Tibial artery (tissue), 4 donors: ENCODE results near the gene KCND2.

Experiments
- DNase-seq, 2 donors: peaks; one replicate each; pipeline ENCODE4 v3.0.0-alpha.2; 2019
- H3K27ac ChIP-seq, 2 donors: fragments of 200-600 bp; sonication (generic) in 1 of 2; 1 replicate in 1 of 2; 2 replicates in 1 of 2; pipeline ENCODE4 v1.5.1; 2018 to 2019; ENCODE audit warnings: mild to moderate bottlenecking in 1 of 2
- H3K27me3 ChIP-seq, 2 donors: fragments of 200-600 bp; sonication (generic) in 1 of 2; one replicate each; pipeline versions ENCODE4 v1.5.1 to v1.6.0; 2016 to 2019
- H3K36me3 ChIP-seq, 3 donors: fragments of 200-600 bp; sonication (generic) in 2 of 3; one replicate each; pipeline ENCODE4 v1.5.1; 2016 to 2019; ENCODE audit warnings: mild to moderate bottlenecking in 2 of 3
- H3K4me1 ChIP-seq, 4 donors: fragments of 200-600 bp; sonication (generic) in 2 of 4; 1 replicate in 3 of 4; 2 replicates in 1 of 4; pipeline ENCODE4 v1.5.1; 2016 to 2019
- H3K4me3 ChIP-seq, 2 donors: fragments of 200-600 bp; sonication (generic) in 1 of 2; 1 replicate in 1 of 2; 2 replicates in 1 of 2; pipeline ENCODE4 v1.5.1; 2018 to 2019; ENCODE audit warnings: mild to moderate bottlenecking in 2 of 2
- H3K9me3 ChIP-seq, 3 donors: fragments of 200-600 bp; sonication (generic) in 1 of 3; one replicate each; pipeline ENCODE4 v1.5.1; 2016 to 2019
- intact Hi-C: fragments of 100-400 bp; cut with DNase I; formaldehyde crosslinking; loops from one replicate; pipeline ENCODE4 v1.15.0; 2023; ENCODE audit warnings: low total_unique reads
- TF ChIP-seq, protein P1 (sequence below), 2 experiments: fragments of 200-600 bp in 1 of 2; fragments of 450-650 bp in 1 of 2; IDR thresholded peaks; one replicate each; pipeline ENCODE4 v1.5.1; 2017 to 2019; ENCODE audit warnings: antibody characterized with exemption in 2 of 2, mild to moderate bottlenecking in 1 of 2, moderate library complexity in 1 of 2

KCND2 gene

DNA sequence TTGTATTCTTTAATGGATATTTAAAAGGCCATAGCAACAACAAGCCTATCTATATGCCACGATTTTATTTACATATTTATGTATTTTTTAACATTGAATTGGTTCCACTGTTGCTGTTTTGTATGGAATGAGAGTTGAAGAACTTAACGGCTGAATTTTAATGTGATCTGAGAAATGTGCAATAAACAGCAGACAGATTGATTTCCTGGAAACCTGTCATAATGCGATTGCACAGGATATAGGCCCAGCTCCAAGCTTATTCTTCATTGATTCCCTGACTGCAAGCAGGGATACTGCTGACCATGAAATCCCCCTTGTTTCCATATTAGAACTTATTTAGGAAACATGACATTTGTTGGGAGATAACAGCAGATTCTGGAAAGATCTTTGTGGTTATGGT lies 195.6 kb downstream of the KCND2 start:
- Histone ChIP-seq H3K27me3 (no peaks in the 10 kb centered on the region), H3K4me1 (no peaks in the 10 kb centered on the region), H3K4me3 (no peak overlapping the region), H3K36me3 (no peaks in the 10 kb centered on the region), H3K27ac (no peak overlapping the region), H3K9me3 (no peaks in the 10 kb centered on the region)
- intact Hi-C loops = no loop called here
- DNase-seq = no peak
- TF ChIP-seq, protein P1, sequence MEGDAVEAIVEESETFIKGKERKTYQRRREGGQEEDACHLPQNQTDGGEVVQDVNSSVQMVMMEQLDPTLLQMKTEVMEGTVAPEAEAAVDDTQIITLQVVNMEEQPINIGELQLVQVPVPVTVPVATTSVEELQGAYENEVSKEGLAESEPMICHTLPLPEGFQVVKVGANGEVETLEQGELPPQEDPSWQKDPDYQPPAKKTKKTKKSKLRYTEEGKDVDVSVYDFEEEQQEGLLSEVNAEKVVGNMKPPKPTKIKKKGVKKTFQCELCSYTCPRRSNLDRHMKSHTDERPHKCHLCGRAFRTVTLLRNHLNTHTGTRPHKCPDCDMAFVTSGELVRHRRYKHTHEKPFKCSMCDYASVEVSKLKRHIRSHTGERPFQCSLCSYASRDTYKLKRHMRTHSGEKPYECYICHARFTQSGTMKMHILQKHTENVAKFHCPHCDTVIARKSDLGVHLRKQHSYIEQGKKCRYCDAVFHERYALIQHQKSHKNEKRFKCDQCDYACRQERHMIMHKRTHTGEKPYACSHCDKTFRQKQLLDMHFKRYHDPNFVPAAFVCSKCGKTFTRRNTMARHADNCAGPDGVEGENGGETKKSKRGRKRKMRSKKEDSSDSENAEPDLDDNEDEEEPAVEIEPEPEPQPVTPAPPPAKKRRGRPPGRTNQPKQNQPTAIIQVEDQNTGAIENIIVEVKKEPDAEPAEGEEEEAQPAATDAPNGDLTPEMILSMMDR (IDR thresholded peaks at IDR 0.05) = no peak

DNA sequence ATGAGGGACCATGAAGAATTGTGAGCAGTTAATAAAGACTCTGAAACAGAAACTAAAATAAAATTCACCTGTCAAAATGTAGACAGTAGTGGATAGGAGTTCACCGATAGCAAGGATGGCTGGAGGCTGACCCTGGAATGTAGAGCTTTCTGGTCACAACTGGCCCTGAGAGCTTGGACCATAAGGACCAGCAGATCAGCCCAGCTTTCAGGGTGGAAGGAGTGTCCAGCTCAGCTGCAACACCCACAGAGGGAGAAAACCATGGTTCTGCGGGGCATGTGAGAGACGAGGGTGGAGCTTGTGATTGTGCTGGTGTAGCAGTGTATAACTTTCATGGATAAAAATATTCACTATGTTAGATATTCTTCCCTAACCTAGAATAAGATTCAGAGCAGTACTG lies 199.9 kb downstream of the KCND2 start:
- no peak for DNase-seq
- H3K36me3 ChIP-seq = no peaks in the 10 kb centered on the region
- H3K4me3 ChIP-seq = no peak overlapping the region
- no peaks in the 10 kb centered on the region for H3K9me3 ChIP-seq
- H3K27ac ChIP-seq = no peak overlapping the region
- TF ChIP-seq, protein P1 (IDR thresholded peaks at IDR 0.05) = no peak
- intact Hi-C loops = no loop called here
- no peaks in the 10 kb centered on the region for H3K4me1 ChIP-seq
- H3K27me3 ChIP-seq = no peaks in the 10 kb centered on the region

DNA sequence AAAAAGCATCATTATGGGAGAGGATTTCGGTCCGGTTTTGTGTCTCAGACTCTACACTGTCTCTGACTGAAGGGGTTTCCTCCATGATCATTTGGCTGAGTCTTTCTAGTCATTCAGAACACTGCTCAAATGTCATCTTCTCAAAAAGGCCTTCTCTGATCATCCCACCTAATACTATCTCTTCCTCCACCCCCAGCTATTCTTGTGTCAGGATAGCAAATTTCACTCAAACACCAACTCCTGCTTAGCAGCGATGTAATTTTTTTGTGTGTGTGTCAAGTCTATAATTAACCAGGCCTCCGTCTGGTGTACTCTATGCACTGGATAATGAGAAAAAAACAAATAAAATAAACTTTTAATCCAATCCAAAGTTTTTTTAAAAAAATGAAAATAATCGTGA lies 200.4 kb downstream of the KCND2 start:
- DNase-seq = no peak
- Histone ChIP-seq H3K27ac (no peak overlapping the region), H3K9me3 (no peaks in the 10 kb centered on the region), H3K4me3 (no peak overlapping the region), H3K4me1 (no peaks in the 10 kb centered on the region), H3K27me3 (no peaks in the 10 kb centered on the region), H3K36me3 (no peaks in the 10 kb centered on the region)
- intact Hi-C loops = no loop called here
- TF ChIP-seq, protein P1 (IDR thresholded peaks at IDR 0.05) = no peak

DNA sequence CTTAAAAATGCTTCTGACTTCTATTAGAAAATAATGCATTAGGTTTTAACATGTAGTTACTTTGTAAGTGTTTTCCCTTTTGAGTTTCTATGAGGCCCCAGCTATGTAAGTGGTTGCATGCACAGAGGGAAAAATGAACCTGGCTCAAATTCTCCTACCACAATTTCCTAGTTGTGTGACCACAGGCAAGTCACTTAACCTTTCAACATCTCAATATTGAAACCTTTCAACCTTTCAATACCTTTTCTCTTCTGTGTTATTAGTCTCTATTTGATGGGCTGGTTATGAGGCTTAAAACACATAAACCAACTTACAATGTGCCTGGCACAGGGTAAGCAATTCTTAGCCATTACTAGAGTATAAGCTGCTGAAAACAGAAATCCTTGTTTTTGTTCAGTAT lies 203.0 kb downstream of the KCND2 start:
- no peaks in the 10 kb centered on the region for H3K36me3 ChIP-seq
- H3K9me3 ChIP-seq = no peaks in the 10 kb centered on the region
- H3K4me3 ChIP-seq = no peak overlapping the region
- H3K4me1 ChIP-seq = no peaks in the 10 kb centered on the region
- TF ChIP-seq, protein P1 (IDR thresholded peaks at IDR 0.05) = no peak
- H3K27ac ChIP-seq = no peak overlapping the region
- no peaks in the 10 kb centered on the region for H3K27me3 ChIP-seq
- intact Hi-C loops = no loop called here
- DNase-seq = no peak

DNA sequence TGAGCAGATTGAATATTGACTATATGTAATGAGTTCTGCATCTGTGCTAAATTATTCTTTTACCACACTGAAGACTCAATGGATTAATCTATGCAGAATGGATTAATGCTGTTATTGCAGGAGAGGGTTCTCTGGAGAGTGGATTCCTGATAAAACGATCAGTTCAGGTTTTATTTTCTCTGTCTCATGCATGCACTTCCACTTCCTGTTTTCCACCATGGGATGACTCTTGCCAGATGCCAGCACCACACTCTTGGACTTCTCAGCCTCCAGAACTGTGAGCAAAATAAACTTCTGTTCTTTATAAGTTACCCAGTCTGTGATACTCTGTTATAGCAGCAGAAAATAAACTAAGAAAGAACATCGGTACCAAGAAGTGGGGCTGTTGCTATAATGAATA lies 207.5 kb downstream of the KCND2 start:
- intact Hi-C loops = no loop called here
- no peak for DNase-seq
- TF ChIP-seq, protein P1 (IDR thresholded peaks at IDR 0.05) = no peak

DNA sequence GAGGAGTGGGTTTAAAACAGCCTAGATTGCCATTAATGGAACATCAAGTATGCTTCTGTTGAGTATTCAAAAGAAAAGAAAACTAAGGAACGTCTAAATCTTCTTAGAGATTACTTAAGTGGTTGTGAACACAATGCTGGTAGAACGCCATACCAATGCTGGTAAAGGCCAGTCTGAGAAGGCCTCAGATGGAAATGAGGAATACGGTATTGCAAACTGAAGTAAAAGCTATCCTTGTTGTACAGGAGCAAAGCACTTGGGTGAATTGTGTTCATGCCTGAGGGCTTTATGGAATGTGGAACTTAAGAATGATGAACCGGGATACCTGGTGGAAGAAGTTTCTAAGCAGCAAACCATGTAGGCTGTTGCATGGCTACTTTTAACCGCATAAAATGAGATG lies 208.0 kb downstream of the KCND2 start:
- DNase-seq = no peak
- no peaks in the 10 kb centered on the region for H3K9me3 ChIP-seq
- TF ChIP-seq, protein P1 (IDR thresholded peaks at IDR 0.05) = no peak
- H3K4me1 ChIP-seq = no peaks in the 10 kb centered on the region
- H3K36me3 ChIP-seq = no peaks in the 10 kb centered on the region
- no peak overlapping the region for H3K27ac ChIP-seq
- no peaks in the 10 kb centered on the region for H3K27me3 ChIP-seq
- no peak overlapping the region for H3K4me3 ChIP-seq
- intact Hi-C loops = no loop called here

More for the DNA sequence above, 207.5 kb downstream of the KCND2 start:
- no peaks in the 10 kb centered on the region for H3K27me3 ChIP-seq
- no peaks in the 10 kb centered on the region for H3K4me1 ChIP-seq
- H3K36me3 ChIP-seq = no peaks in the 10 kb centered on the region
- no peak overlapping the region for H3K27ac ChIP-seq
- H3K4me3 ChIP-seq = no peak overlapping the region
- H3K9me3 ChIP-seq = no peaks in the 10 kb centered on the region
